HepG2 (cell line): ENCODE results near the gene TTC23L. TPM values are rescaled to one million over a fixed set of nuclear protein-coding genes. Genes with fewer than 3 reads are reported as not detected.

Source experiments
- ATAC-seq: fragments of 200-7000 bp; cut with Tn5 transposase; 3 replicates; pipeline ENCODE4 v1.9.1; 2020; ENCODE audit warnings: mild to moderate bottlenecking, moderate library complexity
- BruUV-seq: library from RNA; stranded (reverse); fragments of 400-500 nt; replicated peaks from 2 replicates; lab custom pipeline; 2021; lab: Mats Ljungman, UMichigan
- CTCF ChIA-PET: fragments of 300-600 bp; formaldehyde crosslinking; extraction: SDS; loops from one replicate; lab custom pipeline; 2021; ENCODE audit warnings: low total read pairs, inconsistent platforms, low intra/inter-chr PET ratio; lab: Yijun Ruan, JAX
- POLR2A ChIA-PET: fragments of 350-600 bp; sonication (Branson Sonifier 250); formaldehyde crosslinking; loops from one replicate; lab custom pipeline; 2020; ENCODE audit warnings: antibody characterized with exemption, inconsistent platforms; lab: Yijun Ruan, JAX
- DNase-seq: peaks from one replicate; pipeline ENCODE4 v3.0.0-alpha.2; 2015; ENCODE audit warnings: low spot score
- FAIRE-seq: peaks from 3 replicates; lab custom pipeline; 2011; peaks lifted over from hg19 to GRCh38; lab: Jason Lieb, UNC
- H2AFZ ChIP-seq: one replicate; pipeline ENCODE4 v1.6.1; 2011; ENCODE audit warnings: low read length, inconsistent platforms
- H3K27ac ChIP-seq: fragments of 300-600 bp; 3 replicates; pipeline ENCODE4 v1.8.0; 2011; ENCODE audit warnings: mixed run types, mild to moderate bottlenecking, mixed read lengths, low read length, inconsistent platforms; ENCODE audit not compliant: insufficient read depth; ENCODE audit errors: extremely low read length
- H3K27me3 ChIP-seq, 2 experiments: fragments of 200-600 bp in 1 of 2; 2 replicates in 1 of 2; 3 replicates in 1 of 2; pipeline versions ENCODE4 v1.6.0 to v1.8.0; 2011; ENCODE audit warnings: low read length in 2 of 2, mild to moderate bottlenecking in 2 of 2, moderate library complexity in 2 of 2, inconsistent platforms in 1 of 2; ENCODE audit not compliant: insufficient read depth in 2 of 2, control insufficient read depth in 1 of 2
- H3K36me3 ChIP-seq, 2 experiments: fragments of 200-600 bp in 1 of 2; replicated peaks in 1 of 2; 2 replicates in 1 of 2; 3 replicates in 1 of 2; pipeline versions ENCODE4 v1.5.1 to v1.8.0; 2011; ENCODE audit warnings: low read length in 2 of 2, inconsistent platforms in 1 of 2; ENCODE audit not compliant: insufficient read depth in 2 of 2, control insufficient read depth in 1 of 2
- H3K4me1 ChIP-seq: 2 replicates; pipeline ENCODE4 v1.5.1; 2012; ENCODE audit warnings: low read length, inconsistent platforms; ENCODE audit not compliant: insufficient read depth
- H3K4me2 ChIP-seq: 2 replicates; pipeline ENCODE4 v1.6.0; 2011; ENCODE audit warnings: low read depth, low read length, inconsistent platforms
- H3K4me3 ChIP-seq, 3 experiments: fragments of 200-600 bp in 1 of 3; sonication (generic), shearing (Covaris generic) in 1 of 3; replicated peaks in 1 of 3; 2 replicates each; pipeline ENCODE4 v1.5.1; 2011 to 2016; ENCODE audit warnings: low read length in 3 of 3, inconsistent platforms in 2 of 3, low read depth in 2 of 3, mild to moderate bottlenecking in 2 of 3, control low read depth in 1 of 3, mixed read lengths in 1 of 3; ENCODE audit not compliant: insufficient read depth in 1 of 3
- H3K79me2 ChIP-seq: one replicate; pipeline ENCODE4 v1.6.1; 2011; ENCODE audit warnings: low read length, inconsistent platforms; ENCODE audit not compliant: insufficient read depth
- H3K9ac ChIP-seq: 2 replicates; pipeline ENCODE4 v1.6.0; 2011; ENCODE audit warnings: mild to moderate bottlenecking, low read depth, low read length, inconsistent platforms; ENCODE audit not compliant: insufficient read depth
- H3K9me3 ChIP-seq: 2 replicates; pipeline ENCODE4 v1.5.1; 2012; ENCODE audit warnings: mild to moderate bottlenecking, low read length
- H4K20me1 ChIP-seq: 2 replicates; pipeline ENCODE4 v1.6.0; 2011; ENCODE audit warnings: inconsistent platforms, mild to moderate bottlenecking, low read length, moderate library complexity; ENCODE audit not compliant: insufficient read depth
- ARID2 ChIP-seq: sonication (generic); formaldehyde crosslinking; IDR thresholded peaks from 2 replicates; pipeline ENCODE4 v1.8.1; 2022; ENCODE audit warnings: mild to moderate bottlenecking, missing genetic modification reagents, borderline replicate concordance
- ASH2L ChIP-seq: fragments of 300-600, 200-600 bp; sonication (generic); IDR thresholded peaks from 2 replicates; pipeline ENCODE4 v1.7.0; 2017; ENCODE audit warnings: low read depth, mild to moderate bottlenecking, moderate library complexity, mixed read lengths, low read length; ENCODE audit not compliant: insufficient read length
- CHD2 ChIP-seq: IDR thresholded peaks from 2 replicates; pipeline ENCODE4 v1.6.1; 2011; ENCODE audit warnings: low read depth, low read length, improper control_type of control experiment
- ISL2 ChIP-seq: sonication (generic); formaldehyde crosslinking; IDR thresholded peaks from 2 replicates; pipeline ENCODE4 v1.5.0; 2020; ENCODE audit warnings: missing genetic modification reagents
- NFE2L2 ChIP-seq: fragments of 150-350 bp; IDR thresholded peaks from 2 replicates; pipeline ENCODE4 v1.6.1; 2014; ENCODE audit warnings: low read length
- POGZ ChIP-seq: sonication (generic); formaldehyde crosslinking; IDR thresholded peaks from 2 replicates; pipeline ENCODE4 v1.4.0; 2020; ENCODE audit warnings: mild to moderate bottlenecking, missing genetic modification reagents
- SAFB2 ChIP-seq: sonication (generic); formaldehyde crosslinking; IDR thresholded peaks from 2 replicates; pipeline ENCODE4 v1.5.1; 2020; ENCODE audit warnings: missing genetic modification reagents, low read depth, mild to moderate bottlenecking, borderline replicate concordance
- SNAI1 ChIP-seq: sonication (generic); formaldehyde crosslinking; IDR thresholded peaks from 2 replicates; pipeline ENCODE4 v1.5.0; 2020; ENCODE audit warnings: mild to moderate bottlenecking, missing genetic modification reagents, borderline replicate concordance
- ZMYM3 ChIP-seq: sonication (generic); formaldehyde crosslinking; IDR thresholded peaks from 2 replicates; pipeline ENCODE4 v1.5.1; 2020; ENCODE audit warnings: mild to moderate bottlenecking, missing genetic modification reagents
- ZNF362 ChIP-seq: sonication (generic); formaldehyde crosslinking; IDR thresholded peaks from 2 replicates; pipeline ENCODE4 v1.4.0; 2020; ENCODE audit warnings: missing genetic modification reagents, mild to moderate bottlenecking, borderline replicate concordance
- ZNF383 ChIP-seq: sonication (generic); formaldehyde crosslinking; IDR thresholded peaks from 2 replicates; pipeline ENCODE4 v1.4.0; 2020; ENCODE audit warnings: missing genetic modification reagents, mild to moderate bottlenecking, borderline replicate concordance
- ZNF441 ChIP-seq: sonication (generic); formaldehyde crosslinking; IDR thresholded peaks from 2 replicates; pipeline ENCODE4 v1.7.0; 2021; ENCODE audit warnings: missing genetic modification reagents, borderline replicate concordance
- ZNF564 ChIP-seq: sonication (generic); formaldehyde crosslinking; IDR thresholded peaks from 2 replicates; pipeline ENCODE4 v1.8.1; 2023; ENCODE audit warnings: mild to moderate bottlenecking, missing genetic modification reagents
- WGBS: methylation state at CpG from one replicate; pipeline ENCODE4 v1.1.6; 2017; ENCODE audit warnings: low lambda C conversion rate; 5-methylcytosine and 5-hydroxymethylcytosine counted together
- in situ Hi-C: cut with HindIII; loops from 2 replicates; pipeline ENCODE4 v1.10.0; 2017; ENCODE audit warnings: low pct_unique_long_range_greater_than_20kb; ENCODE audit not compliant: extremely low pct_ligation_motif_present
- intact Hi-C: fragments of 100-400 bp; cut with micrococcal nuclease; formaldehyde crosslinking; loops from one replicate; pipeline ENCODE4 v1.10.0; 2022; ENCODE audit not compliant: unreplicated experiment
- polyA plus RNA-seq, 8 experiments: library from polyadenylated mRNA; depleted of rRNA in 3 of 8; stranded (reverse) in 7 of 8; unstranded in 1 of 8; fragments of >200 nt; fragmentation: Illumina TruSeq in 4 of 8; extraction: Trizol in 4 of 8; gene quantifications; 2 replicates each; pipeline versions ENCODE4 v1.2.1 to v1.2.3, GENCODE V29; 2011 to 2016; ENCODE audit warnings: low read depth in 4 of 8, missing spikeins in 1 of 8, mixed read lengths in 1 of 8; ENCODE audit not compliant: insufficient read depth in 1 of 8
- total RNA-seq, 5 experiments: library from RNA; depleted of rRNA; stranded (reverse); fragments of >200 nt; fragmentation: Illumina TruSeq; extraction: Trizol; gene quantifications; 2 replicates each; pipeline ENCODE4 v1.2.3, GENCODE V29; 2016; ENCODE audit warnings: low read depth in 1 of 5
- TF ChIP-seq, protein P1 (sequence below): sonication (generic); formaldehyde crosslinking; IDR thresholded peaks from 2 replicates; pipeline ENCODE4 v1.8.0; 2022; ENCODE audit warnings: mild to moderate bottlenecking, missing genetic modification reagents; ENCODE audit not compliant: insufficient replicate concordance

TTC23L gene
- total and polyA plus RNA-seq, 2 of the 13 experiments (the other 11 are each of a cell fraction or from before 2014, with no cell fraction given), result 0.37 to 1.4 TPM

DNA sequence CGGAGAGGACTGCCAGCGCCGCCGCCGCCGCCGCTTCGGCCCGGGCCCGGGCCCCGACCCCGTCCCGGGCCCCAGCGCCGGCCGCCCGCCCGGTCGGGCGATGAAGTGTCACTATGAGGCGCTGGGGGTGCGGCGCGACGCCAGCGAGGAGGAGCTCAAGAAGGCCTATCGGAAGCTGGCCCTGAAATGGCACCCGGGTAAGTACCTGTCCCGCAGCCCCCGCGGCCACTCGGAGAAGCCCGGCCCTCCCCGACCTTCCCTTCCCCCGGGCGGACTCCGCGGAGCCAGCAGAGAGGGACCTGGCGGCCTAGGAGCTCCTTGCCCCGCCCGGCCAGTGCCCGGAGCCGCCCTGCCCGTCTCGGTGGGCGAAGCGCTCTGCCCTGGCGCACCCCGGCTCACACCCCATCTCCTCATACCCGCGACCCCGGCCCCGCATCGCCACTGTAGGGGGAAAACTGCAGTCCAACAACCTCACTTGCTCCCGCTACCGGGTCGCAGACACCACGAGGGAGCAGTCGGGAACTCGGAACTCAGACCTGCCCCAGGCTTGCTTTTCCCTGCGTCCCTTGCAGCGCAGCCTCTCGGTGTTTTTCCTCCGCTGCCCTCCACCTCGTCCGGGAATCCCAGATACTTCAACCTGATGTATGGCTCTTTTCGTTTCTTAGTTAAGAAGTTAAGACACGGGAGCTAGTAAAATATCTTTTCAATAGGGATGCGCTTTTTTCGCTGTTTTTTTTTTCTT lies 90.9 kb downstream of the TTC23L start (continued):
- TF ChIP-seq SAFB2 (CRISPR knock-in tag) (no peak), ZNF441 (no peak; the same call in 1 of the 2 replicates), ZMYM3 (CRISPR knock-in tag) (0 out of 2 replicates have a peak, but pooled peaks have one; percentile 35), ARID2 (CRISPR knock-in tag) (no peak), ZNF383 (CRISPR knock-in tag) (no peak), ZNF362 (CRISPR knock-in tag) (no peak), POGZ (CRISPR knock-in tag) (no peak), ISL2 (CRISPR knock-in tag) (no peak)
- TF ChIP-seq, protein P1, sequence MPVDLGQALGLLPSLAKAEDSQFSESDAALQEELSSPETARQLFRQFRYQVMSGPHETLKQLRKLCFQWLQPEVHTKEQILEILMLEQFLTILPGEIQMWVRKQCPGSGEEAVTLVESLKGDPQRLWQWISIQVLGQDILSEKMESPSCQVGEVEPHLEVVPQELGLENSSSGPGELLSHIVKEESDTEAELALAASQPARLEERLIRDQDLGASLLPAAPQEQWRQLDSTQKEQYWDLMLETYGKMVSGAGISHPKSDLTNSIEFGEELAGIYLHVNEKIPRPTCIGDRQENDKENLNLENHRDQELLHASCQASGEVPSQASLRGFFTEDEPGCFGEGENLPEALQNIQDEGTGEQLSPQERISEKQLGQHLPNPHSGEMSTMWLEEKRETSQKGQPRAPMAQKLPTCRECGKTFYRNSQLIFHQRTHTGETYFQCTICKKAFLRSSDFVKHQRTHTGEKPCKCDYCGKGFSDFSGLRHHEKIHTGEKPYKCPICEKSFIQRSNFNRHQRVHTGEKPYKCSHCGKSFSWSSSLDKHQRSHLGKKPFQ (CRISPR knock-in tag), result no peak

DNA sequence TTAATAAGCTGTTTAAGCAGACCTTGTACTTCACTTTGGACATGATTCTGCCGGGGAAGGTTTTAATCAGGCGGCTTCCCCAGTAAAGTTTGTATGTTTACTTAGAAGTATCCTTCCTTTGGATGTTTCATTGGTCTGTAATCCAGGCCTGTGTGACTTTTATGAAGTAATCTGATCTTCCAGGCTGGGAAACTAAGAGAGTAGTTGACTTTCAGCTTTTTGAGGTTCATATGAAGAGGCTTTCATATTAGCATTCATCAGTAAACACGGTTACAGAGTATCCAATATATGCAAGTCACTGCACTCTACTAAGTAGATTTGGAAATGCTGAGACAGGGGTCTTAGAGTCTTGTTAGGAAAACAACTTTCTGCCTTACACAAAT lies 91.5 kb downstream of the TTC23L start:
- Histone ChIP-seq H3K4me3 (peak overlapping the region; percentile 91 to 99 (median 96)), H4K20me1 (no peaks in the 10 kb centered on the region), H3K9me3 (no peaks in the 10 kb centered on the region), H3K27me3 (no peaks in the 10 kb centered on the region; a peak in 1 of 5 replicates), H3K27ac (peak overlapping the region; percentile 92), H3K36me3 (peaks cover 0 to 16% of the 10 kb centered on the region in 2 experiments; a peak in 2 of 5 replicates), H2AFZ (peak overlapping the region; percentile 46), H3K4me1 (peaks cover 19% of the 10 kb centered on the region), H3K9ac (peak overlapping the region; percentile 94), H3K79me2 (peaks cover 41% of the 10 kb centered on the region), H3K4me2 (peak overlapping the region; percentile 77)
- CTCF ChIA-PET, result no interaction called here
- intact Hi-C loops, result no loop called here
- ATAC-seq, result no peak
- POLR2A ChIA-PET, result interaction anchor here (0.7 to 3.4 kb wide), 5 partner anchors 9 to 92 kb away, joined by 3 to 92 read pairs (median 8); partner anchors contain the start of genes BRIX1, RAD1 and TTC23L
- in situ Hi-C loops, result no loop called here
- BruUV-seq, result no TSS peak
- WGBS, result 0% methylated on average over 3 of the region's 3 CpGs
- FAIRE-seq, result no peak
- no peak for DNase-seq
- TF ChIP-seq ZNF564 (CRISPR knock-in tag) (0 out of 2 replicates have a peak, but pooled peaks have one; percentile 16), ASH2L (peak; percentile 38), NFE2L2 (peak; percentile 72), SNAI1 (CRISPR knock-in tag) (no peak), CHD2 (no peak)
